Measurements from ENCODE around the gene CDCA8.

Gene CDCA8

DNA sequence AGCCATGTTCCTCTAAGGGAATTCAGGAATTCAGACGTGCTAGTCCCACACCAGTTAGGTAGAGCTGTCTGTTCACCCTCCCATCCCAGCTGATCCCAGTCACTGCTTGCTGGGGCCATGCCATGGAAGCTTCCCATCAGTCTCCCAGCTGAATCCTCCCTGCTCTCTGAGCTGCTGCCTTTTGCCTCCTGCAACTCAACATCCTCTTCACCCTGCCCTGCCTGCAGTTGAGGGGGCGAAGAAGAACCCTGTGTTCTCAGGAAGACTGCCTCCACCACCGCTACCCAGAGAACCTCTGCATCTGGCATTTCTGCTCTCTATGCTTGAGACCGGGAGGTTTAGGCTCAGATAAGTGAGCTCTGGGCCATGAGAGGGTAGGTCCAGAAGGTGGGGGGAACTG, 16.2 kb downstream of the CDCA8 start:
- no peak for DNase-seq (ENCODE audit: low read depth in 2 of 2)
- TF ChIP-seq, protein P1, sequence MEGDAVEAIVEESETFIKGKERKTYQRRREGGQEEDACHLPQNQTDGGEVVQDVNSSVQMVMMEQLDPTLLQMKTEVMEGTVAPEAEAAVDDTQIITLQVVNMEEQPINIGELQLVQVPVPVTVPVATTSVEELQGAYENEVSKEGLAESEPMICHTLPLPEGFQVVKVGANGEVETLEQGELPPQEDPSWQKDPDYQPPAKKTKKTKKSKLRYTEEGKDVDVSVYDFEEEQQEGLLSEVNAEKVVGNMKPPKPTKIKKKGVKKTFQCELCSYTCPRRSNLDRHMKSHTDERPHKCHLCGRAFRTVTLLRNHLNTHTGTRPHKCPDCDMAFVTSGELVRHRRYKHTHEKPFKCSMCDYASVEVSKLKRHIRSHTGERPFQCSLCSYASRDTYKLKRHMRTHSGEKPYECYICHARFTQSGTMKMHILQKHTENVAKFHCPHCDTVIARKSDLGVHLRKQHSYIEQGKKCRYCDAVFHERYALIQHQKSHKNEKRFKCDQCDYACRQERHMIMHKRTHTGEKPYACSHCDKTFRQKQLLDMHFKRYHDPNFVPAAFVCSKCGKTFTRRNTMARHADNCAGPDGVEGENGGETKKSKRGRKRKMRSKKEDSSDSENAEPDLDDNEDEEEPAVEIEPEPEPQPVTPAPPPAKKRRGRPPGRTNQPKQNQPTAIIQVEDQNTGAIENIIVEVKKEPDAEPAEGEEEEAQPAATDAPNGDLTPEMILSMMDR (IDR thresholded peaks at IDR 0.05; ENCODE audit: low read depth, low read length) = no peak
- H3K4me3 ChIP-seq (replicated peaks in 1 of 2; ENCODE audit: low read depth in 2 of 2, low read length in 2 of 2) = no peak overlapping the region

DNA sequence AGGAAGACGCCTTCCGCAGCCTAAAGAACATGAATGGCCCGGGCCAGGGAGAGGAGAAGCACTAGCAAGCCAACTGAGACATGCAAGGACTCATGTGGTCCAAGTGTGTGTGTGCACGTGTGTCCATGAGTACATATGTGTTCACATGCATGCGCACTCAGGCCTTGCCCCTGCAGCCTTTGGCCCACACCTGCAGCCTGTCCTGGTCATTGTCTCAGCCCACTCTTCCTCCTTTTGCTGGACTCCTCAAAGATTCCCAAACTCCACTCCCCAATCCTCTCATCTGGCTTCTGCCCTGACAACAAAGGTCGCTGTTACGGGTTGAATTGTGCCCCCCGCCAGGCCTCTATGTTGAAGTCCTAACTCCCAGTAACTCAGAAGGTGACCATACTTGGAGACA, 21.9 kb downstream of the CDCA8 start:
- no peak for DNase-seq (ENCODE audit: low read depth in 2 of 2)
- TF ChIP-seq, protein P1 (IDR thresholded peaks at IDR 0.05; ENCODE audit: low read depth, low read length) = no peak

DNA sequence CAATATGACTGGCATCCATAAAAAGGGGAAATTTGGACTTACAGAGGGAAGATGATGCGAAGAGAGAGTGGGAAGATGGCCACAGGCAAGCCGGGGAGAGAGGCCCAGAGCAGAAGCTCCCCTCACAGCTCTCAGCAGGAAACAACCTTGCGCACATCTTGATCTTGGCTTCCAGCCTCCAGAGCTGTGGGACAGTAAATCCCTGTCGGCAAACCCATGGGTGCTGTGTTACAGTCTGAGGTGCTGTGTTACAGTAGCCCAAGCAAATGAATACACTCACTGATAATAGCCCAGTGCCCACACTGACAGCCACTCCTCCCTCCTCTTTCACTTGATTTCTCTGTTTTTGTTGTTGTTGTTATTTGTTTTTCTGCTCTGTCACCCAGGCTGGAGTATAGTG, 22.4 kb downstream of the CDCA8 start:
- TF ChIP-seq, protein P1 (IDR thresholded peaks at IDR 0.05; ENCODE audit: low read depth, low read length) = no peak
- no peak for DNase-seq (ENCODE audit: low read depth in 2 of 2)

More for the DNA sequence above, 21.9 kb downstream of the CDCA8 start:
- no peak overlapping the region for H3K4me3 ChIP-seq (replicated peaks in 1 of 2; ENCODE audit: low read depth in 2 of 2, low read length in 2 of 2)

DNA sequence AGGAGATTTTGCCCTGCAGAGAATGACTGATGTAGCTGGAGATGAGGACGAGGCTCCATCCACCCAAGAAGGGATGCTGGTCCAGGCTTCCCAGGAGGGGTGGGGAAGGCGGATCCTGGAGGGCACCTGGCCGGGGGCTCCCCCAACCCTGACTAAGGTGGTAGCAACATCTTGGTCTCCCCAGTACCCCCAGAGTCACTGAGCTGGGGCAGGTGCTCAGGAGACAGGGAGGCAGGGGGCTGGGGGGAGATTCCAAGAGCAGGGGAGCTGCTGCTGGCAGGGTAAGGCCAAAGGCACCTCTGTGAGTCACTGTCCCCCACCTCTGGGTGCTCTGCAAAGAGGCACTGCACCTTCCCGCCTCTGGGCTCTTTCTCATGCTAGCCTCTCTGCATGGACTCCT, 24.0 kb downstream of the CDCA8 start:
- DNase-seq (ENCODE audit: low read depth in 2 of 2) = no peak
- TF ChIP-seq, protein P1 (IDR thresholded peaks at IDR 0.05; ENCODE audit: low read depth, low read length) = no peak

More for the DNA sequence above, 22.4 kb downstream of the CDCA8 start:
- no peak overlapping the region for H3K4me3 ChIP-seq (replicated peaks in 1 of 2; ENCODE audit: low read depth in 2 of 2, low read length in 2 of 2)

DNA sequence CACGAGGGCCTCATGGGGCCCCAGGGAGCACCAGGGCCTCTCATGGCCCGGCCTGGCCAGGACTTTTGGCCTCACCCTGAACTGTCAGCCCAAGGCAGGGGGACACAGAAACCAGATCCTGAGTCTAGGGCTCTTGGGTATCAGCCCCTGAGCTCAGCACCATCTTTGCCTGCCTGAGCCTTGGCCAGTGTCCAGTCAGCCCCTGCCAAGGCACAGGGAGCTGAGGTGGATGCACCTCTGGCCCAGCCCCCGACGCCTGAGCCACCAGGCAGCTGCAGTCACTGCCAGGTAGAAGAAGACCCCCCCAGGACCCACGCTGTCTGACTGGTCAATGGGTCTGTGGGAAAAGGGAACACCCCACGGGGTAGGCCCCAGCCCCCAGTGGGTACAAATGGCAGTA, 25.3 kb downstream of the CDCA8 start:
- DNase-seq (ENCODE audit: low read depth in 2 of 2) = no peak
- TF ChIP-seq, protein P1 (IDR thresholded peaks at IDR 0.05; ENCODE audit: low read depth, low read length) = no peak
- H3K4me3 ChIP-seq (replicated peaks in 1 of 2; ENCODE audit: low read depth in 2 of 2, low read length in 2 of 2) = no peak overlapping the region

More for the DNA sequence above, 24.0 kb downstream of the CDCA8 start:
- H3K4me3 ChIP-seq (replicated peaks in 1 of 2; ENCODE audit: low read depth in 2 of 2, low read length in 2 of 2) = no peak overlapping the region

DNA sequence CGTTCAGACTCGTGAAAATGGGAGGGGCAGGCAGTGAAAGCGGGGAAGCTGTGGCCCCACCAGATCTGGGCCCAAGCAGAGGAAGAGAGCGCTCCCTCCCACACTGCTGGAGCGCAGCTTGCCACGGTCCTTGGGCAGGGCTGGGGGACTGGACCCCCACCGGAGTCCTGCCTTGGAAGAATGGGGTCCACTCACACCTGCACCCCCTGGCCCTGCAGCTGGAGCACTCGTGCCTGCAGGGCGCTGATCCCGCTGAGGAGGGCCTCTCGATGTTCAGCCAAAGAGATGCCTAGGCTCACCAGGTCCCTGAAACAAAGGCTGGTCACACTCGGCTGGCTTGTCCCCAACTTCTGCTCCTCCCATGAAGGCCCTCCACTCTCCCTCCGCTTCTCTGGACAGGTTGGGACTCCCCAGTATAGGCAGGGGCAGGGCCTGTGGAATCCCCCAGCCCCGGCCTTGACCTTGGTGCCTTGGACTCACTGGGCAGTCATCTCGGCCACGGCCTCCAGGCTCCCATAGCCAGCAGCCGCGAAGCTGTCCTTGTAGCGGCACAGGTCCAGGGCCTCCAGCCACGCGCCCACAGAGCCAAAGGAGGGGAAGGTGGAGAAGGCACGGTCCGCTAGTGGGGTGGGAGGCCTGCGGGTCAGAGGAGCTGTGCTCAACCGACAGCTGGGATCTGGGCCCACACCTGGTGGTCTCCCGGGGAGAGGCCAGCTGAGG, 26.0 kb downstream of the CDCA8 start:
- no peak overlapping the region for H3K4me3 ChIP-seq (replicated peaks in 1 of 2; ENCODE audit: low read depth in 2 of 2, low read length in 2 of 2)
- TF ChIP-seq, protein P1 (IDR thresholded peaks at IDR 0.05; ENCODE audit: low read depth, low read length) = no peak
- no peak for DNase-seq (ENCODE audit: low read depth in 2 of 2)

Data from cardiac fibroblast (primary cell).